ENCODE data around the gene MS4A1.
A peak's percentile ranks its signal among the peaks of the same experiment; 100 is the strongest.
"Not testable (repeated sequence)": the region's sequence is repeated elsewhere in the genome, so short reads cannot be mapped to it uniquely, and the experiment has no call there.

MS4A1 gene

GRCh38 chr11:60455531-60456042, at the start of gene MS4A1:
TSS of gene MS4A1 (plus strand) at chr11:60455847. CDS start at chr11:60462375, 6,528 bp downstream.
- DNase-seq = no peak

GRCh38 chr11:60420015-60420414, 35.6 kb upstream of the MS4A1 start:
- DNase-seq = no peak

GRCh38 chr11:60422609-60423008, 33.0 kb upstream of the MS4A1 start:
- DNase-seq = no peak

- no peak for DNase-seq
Measured at GRCh38 chr11:60428517-60428916, 27.1 kb upstream of the MS4A1 start.

GRCh38 chr11:60429272-60429671, 26.4 kb upstream of the MS4A1 start, which contains the start of gene MS4A5:
TSS of gene MS4A5 (plus strand) at chr11:60429572. CDS start at chr11:60429675, 103 bp downstream.
- DNase-seq = no peak

GRCh38 chr11:60431251-60431650, 24.4 kb upstream of the MS4A1 start:
- no peak for DNase-seq

GRCh38 chr11:60433401-60433800, 22.2 kb upstream of the MS4A1 start:
- DNase-seq = no peak

GRCh38 chr11:60447070-60447469, 8.6 kb upstream of the MS4A1 start:
- no peak for DNase-seq

- no peak for DNase-seq
Measured at GRCh38 chr11:60447846-60448245, 7.8 kb upstream of the MS4A1 start.

GRCh38 chr11:60451185-60451584, 4.5 kb upstream of the MS4A1 start:
- DNase-seq = not testable (repeated sequence)

- no peak for DNase-seq
Measured at GRCh38 chr11:60454212-60454611, 1.4 kb upstream of the MS4A1 start.

- DNase-seq = no peak
Measured at GRCh38 chr11:60457576-60457975, 1.9 kb downstream of the MS4A1 start.

GRCh38 chr11:60459345-60459744, 3.7 kb downstream of the MS4A1 start:
- no peak for DNase-seq

GRCh38 chr11:60468829-60469228, 13.2 kb downstream of the MS4A1 start:
- DNase-seq = no peak

- no peak for DNase-seq
Measured at GRCh38 chr11:60469723-60470122, 14.1 kb downstream of the MS4A1 start.

GRCh38 chr11:60477035-60477445, 21.4 kb downstream of the MS4A1 start:
- no peak for DNase-seq

GRCh38 chr11:60482361-60482760, 26.7 kb downstream of the MS4A1 start:
- no peak for DNase-seq

- DNase-seq = peak; percentile 0
Measured at GRCh38 chr11:60485987-60486386, 30.3 kb downstream of the MS4A1 start.

- no peak for DNase-seq
Measured at GRCh38 chr11:60492488-60493009, 36.9 kb downstream of the MS4A1 start, which contains the start of gene MS4A12. TSS of gene MS4A12 (plus strand) at chr11:60492778. CDS start at chr11:60497319, 4,541 bp downstream.

GRCh38 chr11:60493454-60493853, 37.8 kb downstream of the MS4A1 start:
- no peak for DNase-seq

GRCh38 chr11:60498399-60498798, 42.8 kb downstream of the MS4A1 start:
- no peak for DNase-seq

- DNase-seq = no peak
Measured at GRCh38 chr11:60498853-60499252, 43.2 kb downstream of the MS4A1 start.

- no peak for DNase-seq
Measured at GRCh38 chr11:60500276-60500910, 44.7 kb downstream of the MS4A1 start.

- DNase-seq = no peak
Measured at GRCh38 chr11:60502221-60502775, 46.7 kb downstream of the MS4A1 start.

All from NCI-H510A (cell line).